Urothelium cell line (cell line): Measurements from ENCODE around the gene SCGB1C1.
"Not testable (repeated sequence)": the region's sequence is repeated elsewhere in the genome, so short reads cannot be mapped to it uniquely, and the experiment has no call there.

Source experiments
- DNase-seq: peaks from one replicate; pipeline ENCODE4 v3.0.0; 2011; ENCODE audit warnings: low spot score, mixed read lengths
- FAIRE-seq: peaks from 2 replicates; lab custom pipeline; 2011; peaks lifted over from hg19 to GRCh38; lab: Jason Lieb, UNC

The SCGB1C1 gene

DNA sequence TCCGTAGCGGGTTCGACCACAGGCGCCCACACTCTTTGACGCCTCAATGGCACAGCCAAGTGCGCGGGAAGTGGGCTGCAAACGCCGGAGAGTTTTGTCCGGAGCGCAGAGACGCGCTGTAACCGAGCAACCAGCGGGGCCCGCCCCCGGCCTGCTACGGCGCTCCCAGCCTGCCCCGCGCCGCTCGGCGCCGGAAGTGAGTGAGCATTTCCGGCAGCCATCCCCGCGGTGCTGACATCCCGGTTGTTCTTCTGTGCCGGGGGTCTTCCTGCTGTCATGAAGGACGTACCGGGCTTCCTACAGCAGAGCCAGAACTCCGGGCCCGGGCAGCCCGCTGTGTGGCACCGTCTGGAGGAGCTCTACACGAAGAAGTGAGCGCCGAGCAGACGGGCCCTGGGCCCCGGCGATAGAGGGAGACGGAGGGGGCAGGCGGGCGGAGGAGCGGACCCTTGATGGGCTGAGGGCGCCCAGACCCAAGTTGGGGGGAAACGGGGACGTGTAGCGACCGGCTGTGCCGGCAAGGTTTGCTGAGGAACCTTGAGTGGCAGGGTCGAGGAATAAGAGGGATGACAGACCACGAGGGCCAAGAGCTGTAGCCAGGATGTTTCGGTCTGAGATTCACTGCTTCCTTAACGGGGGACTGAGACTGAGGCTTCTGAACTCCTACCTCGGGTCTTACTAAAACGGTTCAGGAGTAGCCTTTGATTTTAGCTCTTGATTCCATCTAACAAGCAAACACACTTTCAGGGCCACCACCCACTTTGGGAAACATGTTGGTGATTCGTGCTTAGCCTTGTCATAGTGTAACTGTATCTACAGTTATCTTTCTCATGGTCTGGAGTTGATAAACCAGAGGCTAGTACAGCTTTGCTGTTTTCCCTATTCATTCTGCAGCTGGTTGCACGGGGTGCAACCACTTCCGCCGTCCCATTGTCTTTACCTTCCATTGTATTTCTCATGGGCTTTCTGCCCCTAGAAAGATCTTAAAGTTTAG, 44.2 kb downstream of the SCGB1C1 start, which contains the start of gene PSMD13:
PSMD13 (plus strand) TSS at position 203 of the 994 bp plus-strand sequence; CDS start at position 277, 74 bp downstream.
- peak; percentile 86 for DNase-seq
- FAIRE-seq: no peak

DNA sequence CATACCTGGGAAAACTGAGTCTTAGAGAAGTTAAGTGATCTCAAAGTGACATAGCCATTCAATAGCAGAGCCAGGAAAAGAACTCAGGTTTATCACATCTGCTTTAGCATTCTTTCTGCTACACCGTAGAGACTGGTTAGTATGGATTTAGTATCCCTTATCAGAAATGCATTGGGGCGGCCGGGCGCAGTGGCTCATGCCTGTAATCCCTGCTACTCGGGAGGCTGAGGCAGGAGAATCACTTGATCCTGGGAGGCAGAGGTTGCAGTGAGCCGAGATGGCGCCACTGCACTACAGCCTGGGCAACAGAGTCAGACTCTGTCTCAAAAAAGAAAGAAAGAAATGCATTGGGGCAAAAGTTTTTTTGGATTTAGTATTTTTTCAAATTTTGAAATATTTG, 45.5 kb downstream of the SCGB1C1 start:
- not testable (repeated sequence) for FAIRE-seq, DNase-seq

DNA sequence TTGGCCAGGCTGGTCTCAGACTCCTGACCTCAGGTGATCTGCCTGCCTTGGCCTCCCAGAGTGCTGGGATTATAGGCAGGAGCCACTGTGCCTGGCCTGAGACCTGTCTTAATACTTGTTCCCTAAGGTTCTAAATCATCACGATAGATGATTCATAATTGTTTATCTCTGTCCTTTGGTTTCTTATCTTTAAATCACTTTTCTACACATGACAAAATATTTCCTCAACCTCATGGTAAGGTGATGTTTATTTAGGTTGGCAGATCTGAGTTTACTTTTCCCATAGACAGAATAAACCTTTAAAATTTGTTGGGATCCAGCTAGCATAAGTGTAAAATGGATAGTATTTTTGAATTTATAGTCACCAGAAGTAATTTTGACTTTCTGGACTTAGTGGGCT, 47.4 kb downstream of the SCGB1C1 start:
- no peak for DNase-seq
- no peak for FAIRE-seq

DNA sequence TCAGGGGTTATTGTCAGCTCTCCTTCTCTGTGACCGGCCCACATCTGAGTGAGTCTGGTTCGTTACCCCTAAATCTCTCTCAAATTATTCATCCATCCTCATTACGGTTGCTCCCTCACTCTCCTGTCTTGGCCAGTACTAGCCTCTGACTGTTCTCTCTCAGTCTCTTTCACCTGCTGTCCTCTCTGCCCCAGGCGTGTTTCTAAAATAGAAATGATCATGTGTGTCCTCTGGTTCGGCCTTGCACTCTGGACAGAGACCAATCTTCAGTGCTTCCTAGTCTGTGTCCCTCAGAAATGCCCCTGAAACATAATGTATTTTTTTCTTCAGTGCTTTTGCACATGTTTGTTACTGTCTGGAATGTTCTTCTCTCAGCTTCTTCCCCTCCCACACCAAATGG, 48.8 kb downstream of the SCGB1C1 start:
- DNase-seq (no peak), FAIRE-seq (no peak)
